GM10847 (cell line): ENCODE data around the gene PRR33.

Experiments used
- POLR2A ChIP-seq: IDR thresholded peaks from 2 replicates; pipeline ENCODE4 v1.6.1; 2011; ENCODE audit not compliant: insufficient read length; ENCODE audit errors: extremely low read depth

PRR33 gene

GRCh38 chr11:1878137-1879031, 13.3 kb downstream of the PRR33 start:
- TF ChIP-seq POLR2A: no peak

GRCh38 chr11:1877211-1878136, 14.2 kb downstream of the PRR33 start:
- no peak for TF ChIP-seq POLR2A

- no peak for TF ChIP-seq POLR2A
Measured at GRCh38 chr11:1876361-1877063, 15.2 kb downstream of the PRR33 start.

- TF ChIP-seq POLR2A: no peak
Measured at GRCh38 chr11:1875093-1875850, 16.4 kb downstream of the PRR33 start.

GRCh38 chr11:1873048-1873812, 18.5 kb downstream of the PRR33 start:
- no peak for TF ChIP-seq POLR2A

- TF ChIP-seq POLR2A: no peak
Measured at GRCh38 chr11:1872267-1872985, 19.3 kb downstream of the PRR33 start.

- no peak for TF ChIP-seq POLR2A
Measured at GRCh38 chr11:1871531-1871930, 20.2 kb downstream of the PRR33 start.

GRCh38 chr11:1870721-1871466, 20.8 kb downstream of the PRR33 start:
- TF ChIP-seq POLR2A: no peak

GRCh38 chr11:1870326-1870696, 21.4 kb downstream of the PRR33 start:
- no peak for TF ChIP-seq POLR2A

GRCh38 chr11:1869427-1870325, 22.0 kb downstream of the PRR33 start:
- TF ChIP-seq POLR2A: no peak

- TF ChIP-seq POLR2A: no peak
Measured at GRCh38 chr11:1868636-1869291, 22.9 kb downstream of the PRR33 start.
